ENCODE data around the gene RTP2. TPM values are rescaled to one million over a fixed set of nuclear protein-coding genes. Genes with fewer than 3 reads are reported as not detected.

The RTP2 gene
- total RNA-seq, 1 experiment from 2014 or later, result not detected

GRCh38 chr3:187742351-187743171 is 40.2 kb upstream of the RTP2 start:
- CTCF ChIA-PET, result interaction anchor here (0.8 to 2.8 kb wide), 3 partner anchors 1205 to 1211 kb away, joined by 4 to 27 read pairs (median 5); no protein-coding TSS in a partner anchor
- POLR2A ChIA-PET, result interaction anchor here (0.6 to 2.1 kb wide), 3 partner anchors 551 to 1212 kb away, joined by 3 to 7 read pairs (median 5); no protein-coding TSS in a partner anchor
- intact Hi-C loops (cut with micrococcal nuclease), result loop anchor here (1.0 to 10.0 kb wide), 8 partner anchors 222 to 1299 kb away; no protein-coding TSS in a partner anchor

GRCh38 chr3:187741403-187742350 is 39.3 kb upstream of the RTP2 start:
- Histone ChIP-seq H3K9me2 (ENCODE audit: insufficient read depth) (no peaks in the 10 kb centered on the region), H4K20me1 (ENCODE audit: insufficient read depth) (no peaks in the 10 kb centered on the region), H3K4me3 (replicated peaks in 1 of 2; ENCODE audit: low read depth in 1 of 2, low read length in 2 of 2) (peak overlapping the region; percentile 47 to 85), H3K4me2 (ENCODE audit: low read length) (peak overlapping the region; percentile 97), H3K27ac (ENCODE audit: low read depth, low read length) (no peak overlapping the region; the same call in 1 of the 2 replicates), H3K9ac (ENCODE audit: low read length) (peak overlapping the region; percentile 71), H3K9me3 (ENCODE audit: control insufficient read depth in 1 of 2, insufficient read depth in 1 of 2, low read depth in 1 of 2, low read length in 2 of 2) (no peaks in the 10 kb centered on the region), H3K79me2 (ENCODE audit: insufficient read depth, low read length) (peaks cover 6% of the 10 kb centered on the region; the same call in 1 of the 2 replicates), H3K4me1 (ENCODE audit: control insufficient read depth in 1 of 2, insufficient read depth in 2 of 2, low read length in 2 of 2) (peaks cover 24 to 66% of the 10 kb centered on the region in 2 experiments), H2AFZ (ENCODE audit: low read depth, low read length, poor library complexity, severe bottlenecking) (peak overlapping the region; percentile 77), H3K27me3 (ENCODE audit: insufficient read depth, low read length) (no peaks in the 10 kb centered on the region), H3K36me3 (ENCODE audit: control insufficient read depth in 1 of 2, insufficient read depth in 2 of 2, low read length in 2 of 2) (no peaks in the 10 kb centered on the region)
- ChIA-PET CTCF (interaction anchor here (0.9 to 4.2 kb wide), 19 partner anchors 7 to 1492 kb away, joined by 3 to 260 read pairs (median 4); no protein-coding TSS in a partner anchor), POLR2A (interaction anchor here (0.8 to 1.9 kb wide), 3 partner anchors 947 to 1212 kb away, joined by 3 to 15 read pairs (median 4); no protein-coding TSS in a partner anchor), RAD21 (ENCODE audit: low non-redundant PET in 1 of 2, low total read pairs in 2 of 2, uncharacterized antibody in 2 of 2, unreplicated experiment in 2 of 2) (interaction anchor here (0.7 to 2.1 kb wide), 2 partner anchors 832 to 1212 kb away, joined by 6 to 14 read pairs; no protein-coding TSS in a partner anchor)
- no peak for ATAC-seq
- intact Hi-C loops (cut with micrococcal nuclease), result loop anchor here (1.0 to 10.0 kb wide), 8 partner anchors 223 to 1300 kb away; no protein-coding TSS in a partner anchor
- no TSS peak for BruUV-seq (replicated peaks)
- peak; percentile 65 for DNase-seq (ENCODE audit: low read depth, low spot score)
- TF ChIP-seq POLR2A (IDR thresholded peaks at IDR 0.05; ENCODE audit: borderline replicate concordance, extremely low read depth, insufficient read depth, insufficient read length) (no peak), POLR2AphosphoS5 (IDR thresholded peaks at IDR 0.05; ENCODE audit: low read depth, low read length) (0 out of 2 replicates have a peak, but pooled peaks have one; percentile 10), ELF1 (IDR thresholded peaks at IDR 0.05; ENCODE audit: borderline replicate concordance, low read depth) (no peak), YY1 (IDR thresholded peaks at IDR 0.05; ENCODE audit: extremely low read depth, insufficient replicate concordance, low read depth, low read length) (peak; percentile 40)
- TF ChIP-seq, protein P1, sequence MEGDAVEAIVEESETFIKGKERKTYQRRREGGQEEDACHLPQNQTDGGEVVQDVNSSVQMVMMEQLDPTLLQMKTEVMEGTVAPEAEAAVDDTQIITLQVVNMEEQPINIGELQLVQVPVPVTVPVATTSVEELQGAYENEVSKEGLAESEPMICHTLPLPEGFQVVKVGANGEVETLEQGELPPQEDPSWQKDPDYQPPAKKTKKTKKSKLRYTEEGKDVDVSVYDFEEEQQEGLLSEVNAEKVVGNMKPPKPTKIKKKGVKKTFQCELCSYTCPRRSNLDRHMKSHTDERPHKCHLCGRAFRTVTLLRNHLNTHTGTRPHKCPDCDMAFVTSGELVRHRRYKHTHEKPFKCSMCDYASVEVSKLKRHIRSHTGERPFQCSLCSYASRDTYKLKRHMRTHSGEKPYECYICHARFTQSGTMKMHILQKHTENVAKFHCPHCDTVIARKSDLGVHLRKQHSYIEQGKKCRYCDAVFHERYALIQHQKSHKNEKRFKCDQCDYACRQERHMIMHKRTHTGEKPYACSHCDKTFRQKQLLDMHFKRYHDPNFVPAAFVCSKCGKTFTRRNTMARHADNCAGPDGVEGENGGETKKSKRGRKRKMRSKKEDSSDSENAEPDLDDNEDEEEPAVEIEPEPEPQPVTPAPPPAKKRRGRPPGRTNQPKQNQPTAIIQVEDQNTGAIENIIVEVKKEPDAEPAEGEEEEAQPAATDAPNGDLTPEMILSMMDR (IDR thresholded peaks at IDR 0.05 in 2 of 3, conservative IDR thresholded peaks at IDR 0.05 in 1 of 3; ENCODE audit: borderline replicate concordance in 1 of 3, insufficient read depth in 1 of 3, low read depth in 2 of 3, low read length in 2 of 3), result peak in 2 of 3 experiments; percentile 82 to 93; a peak in 4 of 6 replicates

More at GRCh38 chr3:187742351-187743171, 40.2 kb upstream of the RTP2 start:
- DNase-seq (ENCODE audit: low read depth, low spot score) (no peak), ATAC-seq (no peak)
- Histone ChIP-seq H3K9me2 (ENCODE audit: insufficient read depth) (no peaks in the 10 kb centered on the region), H3K4me3 (replicated peaks in 1 of 2; ENCODE audit: low read depth in 1 of 2, low read length in 2 of 2) (peak overlapping the region in 1 of 2 experiments; percentile 89; a peak in 1 of 4 replicates), H3K4me2 (ENCODE audit: low read length) (peak overlapping the region; percentile 97), H3K36me3 (ENCODE audit: control insufficient read depth in 1 of 2, insufficient read depth in 2 of 2, low read length in 2 of 2) (no peaks in the 10 kb centered on the region), H4K20me1 (ENCODE audit: insufficient read depth) (no peaks in the 10 kb centered on the region), H3K9me3 (ENCODE audit: control insufficient read depth in 1 of 2, insufficient read depth in 1 of 2, low read depth in 1 of 2, low read length in 2 of 2) (no peaks in the 10 kb centered on the region), H3K79me2 (ENCODE audit: insufficient read depth, low read length) (peaks cover 6% of the 10 kb centered on the region; the same call in 1 of the 2 replicates), H3K27ac (ENCODE audit: low read depth, low read length) (no peak overlapping the region), H3K9ac (ENCODE audit: low read length) (no peak overlapping the region), H3K27me3 (ENCODE audit: insufficient read depth, low read length) (no peaks in the 10 kb centered on the region), H3K4me1 (ENCODE audit: control insufficient read depth in 1 of 2, insufficient read depth in 2 of 2, low read length in 2 of 2) (peaks cover 21 to 59% of the 10 kb centered on the region in 2 experiments), H2AFZ (ENCODE audit: low read depth, low read length, poor library complexity, severe bottlenecking) (no peak overlapping the region)
- TF ChIP-seq POLR2AphosphoS5 (IDR thresholded peaks at IDR 0.05; ENCODE audit: low read depth, low read length) (0 out of 2 replicates have a peak, but pooled peaks have one; percentile 4), SP1 (IDR thresholded peaks at IDR 0.05; ENCODE audit: low read depth) (no peak), FOSL1 (IDR thresholded peaks at IDR 0.05; ENCODE audit: low read depth) (no peak)
- RAD21 ChIA-PET (ENCODE audit: low non-redundant PET in 1 of 2, low total read pairs in 2 of 2, uncharacterized antibody in 2 of 2, unreplicated experiment in 2 of 2), result interaction anchor here in 1 of 2 experiments (1.4 kb wide), 1 partner anchor 1212 kb away, joined by 7 read pairs; no protein-coding TSS in a partner anchor
- TSS peak; percentile 1 for BruUV-seq (replicated peaks)
